ENCODE measurements around the gene FOXN3. TPM values are rescaled to one million over a fixed set of nuclear protein-coding genes. Genes with fewer than 3 reads are reported as not detected.

FOXN3 gene
- total RNA-seq, 1 donor from 2014 or later = 122 TPM

- peaks cover 3% of the 10 kb centered on the region for H3K4me1 ChIP-seq (ENCODE audit: insufficient read depth, low read length)
- peaks cover 3% of the 10 kb centered on the region for H3K36me3 Mint-ChIP-seq (ENCODE audit: low read depth, unreplicated experiment)
- FAIRE-seq (no peak), DNase-seq (ENCODE audit: low read depth) (no peak)
- H3K4me2 ChIP-seq (ENCODE audit: low read length) = no peak overlapping the region
- H3K27me3 ChIP-seq (ENCODE audit: insufficient read depth, low read length) = no peaks in the 10 kb centered on the region
- H4K20me1 ChIP-seq (ENCODE audit: insufficient read depth, low read length) = peaks cover 56% of the 10 kb centered on the region
- H3K27ac ChIP-seq (ENCODE audit: low read depth, low read length) = no peak overlapping the region
- no peak overlapping the region for H3K27ac Mint-ChIP-seq (ENCODE audit: unreplicated experiment)
- no peak overlapping the region for H2AFZ ChIP-seq (ENCODE audit: low read depth, low read length)
- peaks cover 25% of the 10 kb centered on the region for H3K79me2 ChIP-seq (ENCODE audit: insufficient read depth, low read length)
- no peaks in the 10 kb centered on the region for H3K9me3 ChIP-seq (ENCODE audit: insufficient read depth, low read depth, low read length)
- no peaks in the 10 kb centered on the region for H3K36me3 ChIP-seq (ENCODE audit: insufficient read depth, low read length)
- H3K9ac ChIP-seq (ENCODE audit: low read length) = no peak overlapping the region
- H3K9me3 Mint-ChIP-seq (ENCODE audit: unreplicated experiment) = peaks cover 2% of the 10 kb centered on the region
- H3K27me3 Mint-ChIP-seq (ENCODE audit: low read depth, unreplicated experiment) = no peaks in the 10 kb centered on the region
- TF ChIP-seq EZH2 (IDR thresholded peaks at IDR 0.05; ENCODE audit: insufficient read depth, low read length) (no peak), CTCF (IDR thresholded peaks at IDR 0.05; ENCODE audit: insufficient read depth, low read depth, low read length) (no peak)
- peaks cover 37% of the 10 kb centered on the region for H3K4me1 Mint-ChIP-seq (ENCODE audit: low read depth, unreplicated experiment)
- no peak overlapping the region for H3K4me3 ChIP-seq (ENCODE audit: insufficient read depth, low read depth, low read length)
- H3K4me3 Mint-ChIP-seq (ENCODE audit: unreplicated experiment) = no peak overlapping the region
Measured at GRCh38 chr14:89243286-89243685, 173.7 kb downstream of the FOXN3 start.

- peaks cover 25% of the 10 kb centered on the region for H3K79me2 ChIP-seq (ENCODE audit: insufficient read depth, low read length)
- no peak overlapping the region for H3K27ac ChIP-seq (ENCODE audit: low read depth, low read length)
Measured at GRCh38 chr14:89242652-89243279, 174.3 kb downstream of the FOXN3 start.

More at GRCh38 chr14:89242652-89243279, 174.3 kb downstream of the FOXN3 start:
- H3K4me2 ChIP-seq (ENCODE audit: low read length) = no peak overlapping the region
- peaks cover 3% of the 10 kb centered on the region for H3K4me1 ChIP-seq (ENCODE audit: insufficient read depth, low read length)
- Mint-ChIP-seq H3K27ac (ENCODE audit: unreplicated experiment) (peak overlapping the region; percentile 49), H3K9me3 (ENCODE audit: unreplicated experiment) (peaks cover 2% of the 10 kb centered on the region), H3K36me3 (ENCODE audit: low read depth, unreplicated experiment) (peaks cover 3% of the 10 kb centered on the region), H3K4me1 (ENCODE audit: low read depth, unreplicated experiment) (peaks cover 34% of the 10 kb centered on the region), H3K27me3 (ENCODE audit: low read depth, unreplicated experiment) (no peaks in the 10 kb centered on the region), H3K4me3 (ENCODE audit: unreplicated experiment) (no peak overlapping the region)
- no peak overlapping the region for H3K4me3 ChIP-seq (ENCODE audit: insufficient read depth, low read depth, low read length)
- no peak overlapping the region for H2AFZ ChIP-seq (ENCODE audit: low read depth, low read length)
- no peaks in the 10 kb centered on the region for H3K36me3 ChIP-seq (ENCODE audit: insufficient read depth, low read length)
- FAIRE-seq (no peak), DNase-seq (ENCODE audit: low read depth) (no peak)
- peaks cover 56% of the 10 kb centered on the region for H4K20me1 ChIP-seq (ENCODE audit: insufficient read depth, low read length)
- H3K9ac ChIP-seq (ENCODE audit: low read length) = no peak overlapping the region
- TF ChIP-seq CTCF (IDR thresholded peaks at IDR 0.05; ENCODE audit: insufficient read depth, low read depth, low read length) (no peak), EZH2 (IDR thresholded peaks at IDR 0.05; ENCODE audit: insufficient read depth, low read length) (no peak)
- no peaks in the 10 kb centered on the region for H3K9me3 ChIP-seq (ENCODE audit: insufficient read depth, low read depth, low read length)
- no peaks in the 10 kb centered on the region for H3K27me3 ChIP-seq (ENCODE audit: insufficient read depth, low read length)

Data from astrocyte (in vitro differentiated cells and primary cell).